ENCODE measurements around the gene ZNF2.

ZNF2 gene

DNA sequence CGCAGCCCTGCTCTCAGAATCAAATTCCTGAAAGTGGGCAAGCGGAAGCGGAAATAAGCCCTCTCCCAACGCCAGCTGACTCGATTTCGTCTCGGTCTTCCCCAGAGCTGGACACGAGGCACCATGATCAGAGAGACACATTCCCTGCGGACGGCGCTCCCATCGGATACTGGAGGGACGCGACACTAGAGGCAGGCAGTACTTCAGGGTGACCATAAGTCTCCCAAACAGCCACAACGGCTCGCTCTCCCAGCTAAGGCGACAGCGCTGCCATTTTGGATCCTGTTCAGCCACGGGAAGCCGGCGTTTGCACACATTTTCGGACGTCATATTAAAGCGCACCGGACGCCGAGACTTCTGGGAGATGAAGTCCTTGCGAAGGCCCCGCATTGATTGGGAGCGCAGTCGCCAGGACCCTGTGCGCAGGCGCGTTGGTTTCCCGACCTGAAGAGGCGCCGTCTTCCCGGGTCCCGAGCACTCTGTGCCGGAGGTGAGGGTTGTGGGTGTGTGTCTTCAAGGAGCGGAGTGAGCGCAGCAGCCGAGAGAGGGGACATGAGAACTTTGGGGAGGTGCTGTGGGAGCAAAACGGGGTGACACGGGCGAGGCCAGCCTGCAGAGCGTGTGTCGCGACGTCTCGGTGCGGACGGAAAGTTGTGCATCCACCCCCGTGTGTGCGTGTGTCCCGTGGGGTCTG is at the start of gene ZNF2:
TSS of gene ZNF2 (plus strand) at position 439 of the 694 bp plus-strand sequence. CDS start 10,418 bp downstream, outside the sequence.
- peak; percentile 95 to 97 for DNase-seq

DNA sequence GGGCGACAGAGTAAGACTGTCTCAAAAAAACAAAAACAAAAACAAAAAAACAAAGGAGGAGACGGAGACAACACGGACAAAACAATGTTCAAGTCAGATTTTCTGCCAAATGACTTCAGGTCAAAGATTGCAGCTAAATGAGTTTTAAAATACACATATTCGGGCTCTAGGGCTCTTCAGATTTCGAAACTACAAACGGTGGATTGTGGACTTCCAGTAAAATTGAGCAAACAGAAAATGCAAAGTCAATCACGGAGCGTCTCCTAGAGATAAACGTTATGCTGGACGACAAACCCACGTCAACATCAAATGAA is 44.6 kb upstream of the ZNF2 start:
- no peak for DNase-seq

- peak; percentile 55 to 57 for DNase-seq
These were observed 44.0 kb upstream of the ZNF2 start, which contains the start of gene MRPS5 for GRCh38 chr2:95121407-95122196. TSS of gene MRPS5 (minus strand) at chr2:95121808. CDS start at chr2:95121791, 17 bp downstream.

DNA sequence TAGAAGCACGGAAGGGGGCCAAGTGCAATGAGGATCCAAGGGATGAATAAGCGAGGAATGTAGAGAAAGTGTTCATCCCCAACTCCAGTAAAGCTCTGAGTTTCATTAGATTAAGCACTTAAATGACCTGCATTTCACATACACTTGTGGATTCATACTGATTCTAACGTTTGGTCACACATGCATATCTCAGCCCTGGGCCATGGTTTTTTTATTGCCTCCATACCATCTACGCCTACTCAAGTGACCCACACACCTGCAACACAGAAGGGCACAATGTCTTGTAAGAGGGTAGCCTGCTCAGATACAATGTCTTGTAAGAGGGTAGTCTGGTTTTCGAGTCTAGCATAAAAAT is 43.4 kb upstream of the ZNF2 start:
- DNase-seq, result peak in 1 of 2 experiments; percentile 27

DNA sequence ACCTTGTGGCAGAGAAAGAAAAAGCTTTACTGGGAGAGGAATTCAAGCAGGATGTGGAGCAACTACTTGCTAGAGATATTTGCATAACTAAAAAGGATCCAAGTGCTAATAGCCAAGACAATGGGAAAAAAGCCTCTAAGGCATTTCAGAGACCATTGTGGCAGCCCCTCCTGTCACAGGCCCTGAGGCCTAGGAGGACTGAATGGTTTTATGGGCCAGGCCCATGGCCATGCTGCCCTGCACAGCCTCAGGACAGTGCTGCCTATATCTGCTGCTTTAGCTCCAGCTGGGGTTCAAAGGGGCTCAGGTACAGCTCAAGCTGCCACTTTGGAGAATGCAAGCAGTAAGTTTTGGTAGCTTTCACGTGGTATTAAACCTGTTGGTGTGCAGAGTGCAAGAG is 26.9 kb upstream of the ZNF2 start:
- DNase-seq, result no peak

DNA sequence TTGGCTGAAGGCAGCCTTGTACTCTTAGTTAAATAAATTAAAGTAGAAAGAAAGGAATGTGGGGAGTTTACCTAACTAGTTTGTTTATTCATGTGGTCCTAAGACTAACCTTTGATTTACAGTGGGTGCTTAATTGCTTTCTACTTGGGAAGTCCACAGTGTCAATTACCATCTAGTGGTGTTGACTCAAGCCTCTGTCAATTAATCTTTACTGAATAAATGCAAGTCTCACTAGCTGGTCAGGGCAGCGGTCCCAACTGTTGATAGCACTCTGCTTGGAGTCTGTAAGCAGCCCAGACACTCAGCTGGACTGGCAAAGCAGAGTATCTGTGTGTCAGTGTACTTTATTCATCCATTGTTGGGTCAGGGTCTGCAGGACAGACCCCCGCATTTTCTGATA is 21.8 kb upstream of the ZNF2 start:
- no peak for DNase-seq

DNA sequence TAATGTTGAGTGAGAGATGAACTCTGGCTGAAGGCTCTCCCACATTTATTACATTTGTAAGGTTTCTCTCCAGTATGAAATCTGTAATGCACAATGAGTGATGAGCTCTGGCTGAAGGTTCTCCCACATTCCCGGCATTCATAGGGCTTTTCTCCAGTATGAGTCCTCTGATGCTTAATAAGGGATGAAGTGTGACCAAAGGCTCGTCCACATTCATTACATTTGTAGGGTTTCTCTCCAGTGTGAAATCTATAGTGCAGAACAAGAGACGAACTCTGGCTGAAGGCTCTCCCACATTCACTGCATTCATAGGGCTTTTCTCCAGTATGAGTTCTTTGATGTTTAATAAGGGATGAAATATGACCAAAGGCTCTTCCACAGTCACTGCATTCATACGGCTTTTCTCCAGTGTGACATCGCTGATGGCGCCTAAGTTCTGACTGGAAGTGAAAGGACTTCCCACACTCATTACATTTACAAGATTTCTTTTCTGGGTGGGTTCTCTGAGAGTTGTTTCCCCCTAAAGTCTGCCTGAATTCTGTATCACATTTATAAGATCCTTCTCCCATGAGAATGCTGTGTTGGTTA is 16.1 kb upstream of the ZNF2 start:
- no peak for DNase-seq

DNA sequence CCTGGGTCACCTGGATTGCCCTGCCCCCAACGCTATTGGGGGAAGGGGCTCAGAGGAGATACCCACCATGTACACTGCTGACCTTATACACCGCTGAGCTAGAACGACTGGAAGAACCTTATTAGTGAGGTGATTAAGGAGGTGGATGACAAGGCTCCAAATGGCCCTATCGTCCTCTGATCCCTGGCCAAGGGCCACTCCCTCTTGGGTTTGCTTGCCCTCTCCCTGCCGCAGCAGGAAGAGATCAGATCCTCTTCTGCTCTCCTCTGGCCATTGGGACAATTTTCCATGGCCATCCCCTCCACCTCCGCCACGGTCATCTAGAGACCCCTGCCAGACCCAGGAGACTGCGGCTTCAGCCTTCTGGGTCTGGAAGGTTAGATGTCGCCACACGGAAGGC is 7.2 kb upstream of the ZNF2 start:
- DNase-seq, result no peak

DNA sequence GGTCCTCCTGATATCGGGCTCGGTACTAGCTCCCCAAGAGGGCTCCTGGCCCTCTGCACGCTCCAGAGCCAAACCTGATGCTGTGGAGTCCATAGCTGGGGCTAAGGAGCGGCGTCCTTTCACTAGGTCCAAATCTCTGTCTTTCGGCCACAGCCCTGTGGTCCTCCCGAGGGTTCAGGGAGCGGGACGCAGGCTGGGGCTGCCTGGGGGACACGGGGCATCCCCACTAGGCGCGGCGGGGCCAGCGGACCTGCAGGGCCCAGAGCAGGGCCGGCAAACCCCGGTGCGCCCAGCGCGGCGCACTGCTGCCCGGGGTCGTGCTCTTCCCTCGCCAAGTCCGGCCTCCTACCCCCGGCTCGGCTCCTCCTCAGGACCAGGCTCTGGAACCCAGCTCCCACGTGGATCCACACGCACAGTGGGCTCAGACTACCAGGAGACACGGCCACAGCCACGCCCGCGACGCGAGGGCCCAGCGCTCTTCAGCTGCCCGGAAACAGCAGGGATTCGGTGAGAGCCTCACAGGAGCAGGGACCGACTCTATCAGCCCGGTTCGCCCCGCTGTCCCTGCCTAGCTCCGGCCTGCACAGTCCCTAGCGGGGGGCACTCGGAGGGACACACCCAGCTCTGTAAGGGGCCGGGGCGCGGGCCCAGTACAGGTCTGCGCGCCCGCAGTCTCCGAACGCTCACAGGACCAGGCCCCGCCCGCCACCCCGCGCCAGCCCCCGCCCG is 6.6 kb upstream of the ZNF2 start:
- peak in 1 of 2 experiments; percentile 18 for DNase-seq

- peak in 1 of 2 experiments; percentile 49 for DNase-seq
These were observed 5.7 kb upstream of the ZNF2 start, which contains the start of gene ZNF514 for GRCh38 chr2:95159690-95160449. TSS of gene ZNF514 (minus strand) at chr2:95159848. CDS start at chr2:95153253, 6,595 bp downstream.

DNA sequence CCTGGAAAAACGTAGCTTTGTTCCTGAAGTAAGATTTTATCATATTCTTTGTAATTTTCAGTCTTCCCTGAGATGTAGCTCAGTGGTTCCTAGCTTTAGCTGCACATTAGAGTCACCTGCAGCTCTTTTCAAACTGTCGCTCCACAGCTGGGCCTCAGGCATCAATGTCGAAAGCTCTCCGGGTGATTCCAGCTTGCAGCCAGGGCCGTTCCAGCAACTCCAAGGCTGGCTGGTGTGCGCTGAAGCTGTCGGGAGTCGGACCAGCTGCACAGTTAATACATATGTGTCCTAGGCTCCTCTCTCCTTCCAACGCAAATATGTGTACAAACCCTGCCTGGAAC is 609 bp upstream of the ZNF2 start:
- no peak for DNase-seq

- no peak for DNase-seq
These were observed 605 bp downstream of the ZNF2 start for GRCh38 chr2:95166065-95166763.

GRCh38 chr2:95171902-95172301 is 6.3 kb downstream of the ZNF2 start:
- DNase-seq, result no peak

GRCh38 chr2:95174031-95174542 is 8.5 kb downstream of the ZNF2 start:
- DNase-seq, result no peak

DNA sequence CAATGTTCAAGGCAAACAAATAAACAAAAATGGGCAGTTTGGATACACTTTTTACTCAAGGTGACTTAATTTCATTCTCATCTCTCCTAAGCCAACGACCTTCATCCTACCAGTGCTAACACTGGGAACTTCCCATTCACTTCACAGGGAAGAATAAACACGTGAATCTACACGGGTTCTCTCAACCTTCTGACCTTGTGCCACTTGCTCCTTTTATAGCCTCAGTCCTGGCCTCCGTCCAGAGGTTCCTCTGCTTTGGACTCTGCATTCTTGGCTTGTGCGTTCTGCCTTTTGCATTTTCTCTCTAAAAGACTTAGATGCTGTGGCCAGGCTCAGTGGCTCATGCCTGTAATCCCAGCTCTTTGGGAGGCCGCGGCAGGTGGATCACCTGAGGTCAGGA is 13.8 kb downstream of the ZNF2 start:
- no peak for DNase-seq

DNA sequence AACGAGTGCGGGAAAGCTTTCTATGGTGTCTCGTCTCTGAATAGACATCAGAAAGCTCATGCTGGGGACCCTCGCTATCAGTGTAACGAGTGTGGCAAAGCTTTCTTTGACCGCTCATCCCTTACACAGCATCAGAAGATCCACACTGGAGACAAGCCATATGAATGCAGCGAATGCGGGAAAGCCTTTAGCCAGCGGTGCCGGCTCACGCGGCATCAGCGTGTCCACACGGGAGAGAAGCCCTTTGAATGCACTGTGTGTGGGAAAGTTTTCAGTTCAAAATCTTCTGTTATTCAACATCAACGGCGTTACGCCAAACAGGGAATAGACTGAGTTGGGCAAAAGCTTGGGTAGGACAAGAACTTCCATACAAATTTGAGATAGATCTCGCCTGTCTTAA is 16.2 kb downstream of the ZNF2 start:
- DNase-seq, result no peak

DNA sequence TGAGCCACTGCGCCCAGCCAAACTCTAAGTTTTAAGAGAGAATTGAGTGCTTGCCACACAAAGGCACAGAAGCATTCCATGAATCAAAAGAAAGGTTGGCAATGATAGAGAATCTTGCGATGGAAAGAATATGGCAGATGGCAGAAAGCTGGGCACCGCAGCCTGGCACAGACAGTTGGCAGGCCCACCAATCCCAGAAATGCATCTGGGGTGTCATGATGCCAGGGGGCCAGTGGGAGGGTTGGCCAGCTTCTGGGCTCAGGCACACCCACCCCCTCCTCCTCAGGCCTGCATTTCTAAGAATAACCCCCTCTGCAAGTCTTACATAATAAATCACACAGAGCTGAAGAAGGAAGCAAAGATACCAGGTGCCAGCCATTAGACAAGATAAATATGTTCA is 19.6 kb downstream of the ZNF2 start:
- DNase-seq, result no peak

DNA sequence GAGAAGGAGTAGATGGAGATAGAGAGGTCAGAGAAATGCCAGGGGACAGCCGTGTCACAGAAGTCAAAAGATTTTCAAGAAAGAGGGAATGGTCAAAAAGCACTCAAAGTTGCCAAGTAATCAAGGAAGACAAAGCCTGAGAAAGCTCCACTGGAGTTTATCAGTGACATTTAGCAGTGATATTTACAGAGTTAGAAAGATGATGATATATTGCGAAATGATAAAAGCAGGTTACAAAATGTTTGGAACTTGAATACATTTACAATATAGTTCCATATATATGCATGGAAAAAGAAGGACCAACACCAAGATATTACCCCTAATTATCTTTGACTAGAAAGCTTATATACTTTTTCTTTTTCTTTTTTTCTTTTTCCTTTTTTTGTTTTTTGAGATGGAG is 20.4 kb downstream of the ZNF2 start:
- DNase-seq, result no peak

DNA sequence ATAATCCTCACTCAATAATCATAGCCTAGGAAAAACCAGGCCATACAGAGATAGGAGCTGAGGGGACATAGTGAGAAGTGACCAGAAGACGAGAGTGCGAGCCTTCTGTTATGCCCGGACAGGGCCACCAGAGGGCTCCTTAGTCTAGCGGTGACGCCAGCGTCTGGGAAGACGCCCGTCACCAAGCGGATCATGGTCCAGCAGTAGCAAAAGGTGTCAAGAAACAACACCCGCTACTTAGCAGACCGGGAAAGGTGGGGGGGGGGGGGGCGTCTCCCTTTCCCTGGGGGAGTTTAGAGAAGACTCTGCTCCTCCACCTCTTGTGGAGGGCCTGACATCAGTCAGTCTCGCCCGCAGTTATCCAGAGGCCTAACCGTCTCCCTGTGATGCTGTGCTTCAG is 27.3 kb downstream of the ZNF2 start:
- peak in 1 of 2 experiments; percentile 40 for DNase-seq

DNA sequence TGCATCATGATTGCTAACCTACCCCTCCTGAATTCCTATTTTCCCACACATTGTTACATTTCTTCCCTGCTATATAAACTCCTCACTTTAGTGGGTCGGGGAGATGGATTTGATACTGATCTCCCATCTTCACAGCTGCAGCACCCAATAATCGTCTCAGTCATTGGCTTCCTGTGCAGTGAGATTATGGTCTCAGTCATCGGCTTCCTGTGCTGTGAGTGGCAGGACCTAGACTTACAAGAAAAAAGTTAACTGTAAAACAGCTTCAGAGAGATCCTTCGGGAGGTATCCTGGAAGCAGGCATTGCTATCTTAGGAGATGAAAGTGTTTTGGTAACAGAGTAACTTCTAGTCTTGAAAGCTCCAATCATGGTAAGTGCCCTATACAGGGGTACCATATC is 38.3 kb downstream of the ZNF2 start:
- no peak for DNase-seq

DNA sequence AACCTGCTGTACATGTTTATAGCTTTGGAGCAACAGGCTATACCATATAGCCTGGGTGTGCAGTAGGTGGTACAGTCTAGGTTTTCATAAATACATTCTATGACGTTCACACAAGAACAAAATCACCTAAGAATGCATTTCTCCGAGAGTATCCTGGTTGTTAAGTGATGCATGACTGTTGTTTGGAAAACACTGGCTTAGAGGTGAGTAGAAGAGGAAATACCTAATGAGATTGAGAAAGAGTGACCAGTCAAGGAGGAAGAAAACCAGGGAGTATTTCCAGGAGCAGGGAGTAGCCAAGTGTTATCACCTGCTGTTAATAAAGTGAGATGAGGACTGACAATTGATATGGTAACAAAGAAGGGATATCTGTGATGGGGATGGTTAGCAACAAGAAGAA is 38.8 kb downstream of the ZNF2 start:
- DNase-seq, result no peak

DNA sequence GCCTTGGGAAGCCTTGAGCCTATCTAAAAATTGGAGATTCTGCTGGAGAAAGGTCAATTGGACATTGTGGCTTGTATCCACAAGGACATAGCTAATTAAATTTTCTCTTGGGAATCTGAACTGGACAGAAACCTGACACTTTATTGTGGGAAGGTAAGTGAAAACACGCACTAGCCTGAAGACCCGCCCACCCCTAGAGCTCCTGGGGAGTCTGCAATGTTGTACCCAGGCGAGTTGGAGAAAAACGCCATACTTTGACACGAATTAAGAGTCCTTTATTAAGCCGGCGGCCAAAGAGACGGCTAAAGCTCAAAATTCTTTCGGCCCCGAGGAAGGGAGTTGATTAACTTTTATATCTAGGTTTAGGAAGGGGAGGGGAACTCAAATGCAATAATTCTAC is 40.5 kb downstream of the ZNF2 start:
- DNase-seq, result no peak
